Nephron progenitor cell (in vitro differentiated cells): ENCODE measurements around the gene IFNAR1.

Source experiments
- DNase-seq: peaks from one replicate; pipeline ENCODE4 v3.0.0; 2021
- H3K27ac Mint-ChIP-seq: 2 replicates; pipeline ENCODE4 v1.8.0; 2021; ENCODE audit warnings: mild to moderate bottlenecking, moderate library complexity, mixed read lengths
- H3K27me3 Mint-ChIP-seq: 2 replicates; pipeline ENCODE4 v1.8.0; 2021; ENCODE audit warnings: mild to moderate bottlenecking, low read depth, mixed read lengths; ENCODE audit not compliant: poor library complexity
- H3K36me3 Mint-ChIP-seq: 2 replicates; pipeline ENCODE4 v1.8.0; 2021; ENCODE audit warnings: low read depth, mixed read lengths
- H3K4me1 Mint-ChIP-seq: 2 replicates; pipeline ENCODE4 v1.8.0; 2021; ENCODE audit warnings: mixed read lengths
- H3K4me3 Mint-ChIP-seq: 2 replicates; pipeline ENCODE4 v1.8.0; 2021; ENCODE audit warnings: mild to moderate bottlenecking, moderate library complexity, mixed read lengths
- H3K9me3 Mint-ChIP-seq: 2 replicates; pipeline ENCODE4 v1.8.0; 2021; ENCODE audit warnings: mild to moderate bottlenecking, moderate library complexity, mixed read lengths
- TF ChIP-seq, protein P1 (sequence below): fragments of 200-600 bp; sonication (generic); IDR thresholded peaks from 2 replicates; pipeline ENCODE4 v1.5.0; 2021; ENCODE audit warnings: antibody characterized with exemption

Gene IFNAR1

DNA sequence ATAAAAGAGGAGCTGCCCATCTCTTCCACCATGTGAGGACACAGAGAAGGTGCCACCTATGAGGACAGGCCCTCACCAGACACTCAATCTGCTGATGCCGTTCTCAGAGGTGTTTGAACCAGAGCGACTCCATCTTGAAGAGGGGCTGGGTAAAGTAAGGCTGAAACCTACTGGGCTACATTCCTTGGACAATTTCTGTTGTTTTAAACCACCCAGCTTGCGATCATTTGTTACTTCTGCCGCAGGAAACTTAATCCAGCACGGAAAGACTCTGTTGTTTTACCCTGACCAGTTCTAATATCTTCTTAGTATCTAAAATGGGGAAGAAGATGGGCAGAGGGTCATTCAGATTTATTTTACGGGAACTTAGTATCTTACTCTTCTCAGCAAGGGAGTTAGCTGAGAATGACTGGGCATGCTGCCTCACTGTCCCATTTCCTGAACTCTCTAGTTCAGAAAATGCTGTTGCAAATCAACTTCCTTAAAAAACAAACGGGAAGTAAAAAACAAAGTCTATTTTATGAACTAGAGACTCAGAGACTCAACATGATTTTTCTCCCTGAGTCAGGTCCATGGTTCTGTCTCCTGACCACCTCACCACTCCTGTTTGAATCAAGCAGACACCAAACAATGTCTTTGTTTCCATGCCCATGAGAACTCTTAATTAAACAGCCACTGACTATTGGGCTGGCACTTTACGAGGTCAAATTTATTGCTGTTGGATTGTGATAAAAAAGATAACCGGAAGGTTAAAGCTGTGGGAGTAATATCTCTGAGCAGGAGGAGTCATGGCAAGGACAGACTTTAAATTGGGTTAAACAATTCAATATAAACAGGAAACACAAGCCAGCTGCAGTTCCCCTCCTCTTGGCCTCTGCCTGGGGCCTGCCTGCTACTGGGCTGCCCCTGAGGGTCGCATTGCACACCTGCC, 23.8 kb upstream of the IFNAR1 start:
- TF ChIP-seq, protein P1, sequence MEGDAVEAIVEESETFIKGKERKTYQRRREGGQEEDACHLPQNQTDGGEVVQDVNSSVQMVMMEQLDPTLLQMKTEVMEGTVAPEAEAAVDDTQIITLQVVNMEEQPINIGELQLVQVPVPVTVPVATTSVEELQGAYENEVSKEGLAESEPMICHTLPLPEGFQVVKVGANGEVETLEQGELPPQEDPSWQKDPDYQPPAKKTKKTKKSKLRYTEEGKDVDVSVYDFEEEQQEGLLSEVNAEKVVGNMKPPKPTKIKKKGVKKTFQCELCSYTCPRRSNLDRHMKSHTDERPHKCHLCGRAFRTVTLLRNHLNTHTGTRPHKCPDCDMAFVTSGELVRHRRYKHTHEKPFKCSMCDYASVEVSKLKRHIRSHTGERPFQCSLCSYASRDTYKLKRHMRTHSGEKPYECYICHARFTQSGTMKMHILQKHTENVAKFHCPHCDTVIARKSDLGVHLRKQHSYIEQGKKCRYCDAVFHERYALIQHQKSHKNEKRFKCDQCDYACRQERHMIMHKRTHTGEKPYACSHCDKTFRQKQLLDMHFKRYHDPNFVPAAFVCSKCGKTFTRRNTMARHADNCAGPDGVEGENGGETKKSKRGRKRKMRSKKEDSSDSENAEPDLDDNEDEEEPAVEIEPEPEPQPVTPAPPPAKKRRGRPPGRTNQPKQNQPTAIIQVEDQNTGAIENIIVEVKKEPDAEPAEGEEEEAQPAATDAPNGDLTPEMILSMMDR = no peak
- Mint-ChIP-seq H3K27ac (peak overlapping the region; percentile 10), H3K27me3 (no peaks in the 10 kb centered on the region), H3K4me1 (peaks cover 13% of the 10 kb centered on the region), H3K4me3 (no peak overlapping the region), H3K9me3 (no peaks in the 10 kb centered on the region), H3K36me3 (peaks cover 4% of the 10 kb centered on the region)
- no peak for DNase-seq

DNA sequence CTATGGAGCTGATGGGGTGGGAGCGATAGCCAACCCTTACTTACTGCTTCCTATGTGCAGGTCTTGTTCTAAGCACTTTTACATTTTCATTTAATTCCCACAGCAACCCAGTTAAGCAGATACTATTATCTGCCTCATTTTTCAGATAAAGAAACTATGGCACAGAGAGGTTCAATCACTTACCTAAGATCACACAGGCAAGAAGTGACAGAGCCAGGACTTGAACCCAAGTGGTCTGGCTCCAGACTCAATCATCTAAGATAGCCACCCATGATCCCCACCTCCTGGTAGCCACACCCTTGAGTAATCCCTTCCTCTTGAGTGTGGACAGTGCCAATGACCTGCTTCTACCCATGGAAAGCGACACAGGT, 23.2 kb upstream of the IFNAR1 start:
- H3K4me3 Mint-ChIP-seq = no peak overlapping the region
- H3K27me3 Mint-ChIP-seq = no peaks in the 10 kb centered on the region
- TF ChIP-seq, protein P1 = no peak
- H3K36me3 Mint-ChIP-seq = peaks cover 4% of the 10 kb centered on the region
- peaks cover 13% of the 10 kb centered on the region for H3K4me1 Mint-ChIP-seq
- H3K9me3 Mint-ChIP-seq = no peaks in the 10 kb centered on the region
- H3K27ac Mint-ChIP-seq = no peak overlapping the region
- DNase-seq = no peak

DNA sequence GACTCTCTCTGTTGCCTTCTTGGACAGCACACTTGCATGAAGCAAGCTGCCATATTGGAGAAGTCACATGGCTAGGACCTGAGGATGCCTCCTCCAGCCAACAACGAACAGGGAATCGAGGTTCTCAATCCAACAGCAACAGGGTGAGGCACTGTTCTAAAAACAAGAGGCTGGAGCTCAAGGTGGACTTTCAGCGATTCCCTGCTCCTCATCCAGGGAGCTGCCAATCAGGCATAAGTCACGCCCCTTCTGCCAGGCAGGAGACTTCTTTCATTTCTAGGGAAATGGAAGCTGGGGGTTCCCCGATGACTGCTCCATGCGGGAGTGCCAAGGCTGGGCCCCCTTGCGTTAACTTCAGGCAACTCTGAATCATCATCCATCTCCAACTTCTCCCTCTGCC, 22.7 kb upstream of the IFNAR1 start:
- no peak for DNase-seq
- Mint-ChIP-seq H3K27me3 (no peaks in the 10 kb centered on the region), H3K27ac (no peak overlapping the region), H3K36me3 (peaks cover 4% of the 10 kb centered on the region), H3K4me3 (no peak overlapping the region), H3K4me1 (peaks cover 13% of the 10 kb centered on the region), H3K9me3 (no peaks in the 10 kb centered on the region)
- TF ChIP-seq, protein P1 = no peak

DNA sequence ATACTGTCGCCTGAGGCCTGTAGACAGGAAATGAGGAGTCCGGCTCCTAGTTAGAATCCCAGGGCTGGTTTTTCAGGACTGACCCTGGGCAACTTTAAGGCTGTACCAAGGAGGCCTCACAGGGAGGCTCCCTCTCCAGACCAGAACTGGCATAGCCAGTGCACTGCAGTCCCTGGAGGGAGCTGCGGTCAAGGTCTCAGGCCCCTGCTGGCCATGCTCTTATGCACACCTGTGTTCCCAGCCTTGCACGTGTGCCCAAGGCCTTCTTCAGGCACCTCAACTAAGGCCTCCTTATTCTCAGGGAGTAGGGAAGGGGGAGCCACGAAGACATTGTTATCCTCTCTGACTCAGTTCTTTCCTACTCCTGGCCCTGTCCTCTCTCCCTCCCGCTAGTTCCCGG, 22.0 kb upstream of the IFNAR1 start:
- H3K4me3 Mint-ChIP-seq = no peak overlapping the region
- H3K9me3 Mint-ChIP-seq = no peaks in the 10 kb centered on the region
- no peaks in the 10 kb centered on the region for H3K27me3 Mint-ChIP-seq
- peaks cover 13% of the 10 kb centered on the region for H3K4me1 Mint-ChIP-seq
- peaks cover 4% of the 10 kb centered on the region for H3K36me3 Mint-ChIP-seq
- TF ChIP-seq, protein P1 = no peak
- DNase-seq = no peak
- H3K27ac Mint-ChIP-seq = no peak overlapping the region

DNA sequence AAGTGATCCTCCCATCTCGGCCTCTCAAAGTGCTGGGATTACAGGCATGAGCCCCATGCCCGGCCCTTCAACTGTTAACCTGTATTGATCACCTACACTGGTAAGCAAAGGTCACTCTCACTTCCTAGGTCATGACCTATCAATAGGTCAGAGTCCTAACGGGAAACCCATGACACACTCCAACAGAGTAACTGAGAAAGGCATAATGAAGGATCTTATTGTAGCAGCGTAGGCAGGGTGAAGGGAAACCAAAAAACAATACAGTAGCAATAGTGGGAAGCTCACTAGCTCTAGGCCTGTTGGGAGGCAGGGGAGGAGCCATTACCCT, 19.5 kb upstream of the IFNAR1 start:
- peaks cover 13% of the 10 kb centered on the region for H3K4me1 Mint-ChIP-seq
- H3K4me3 Mint-ChIP-seq = no peak overlapping the region
- no peaks in the 10 kb centered on the region for H3K36me3 Mint-ChIP-seq
- H3K9me3 Mint-ChIP-seq = peaks cover 5% of the 10 kb centered on the region
- no peak overlapping the region for H3K27ac Mint-ChIP-seq
- DNase-seq = no peak
- H3K27me3 Mint-ChIP-seq = peaks cover 3% of the 10 kb centered on the region
- TF ChIP-seq, protein P1 = no peak

DNA sequence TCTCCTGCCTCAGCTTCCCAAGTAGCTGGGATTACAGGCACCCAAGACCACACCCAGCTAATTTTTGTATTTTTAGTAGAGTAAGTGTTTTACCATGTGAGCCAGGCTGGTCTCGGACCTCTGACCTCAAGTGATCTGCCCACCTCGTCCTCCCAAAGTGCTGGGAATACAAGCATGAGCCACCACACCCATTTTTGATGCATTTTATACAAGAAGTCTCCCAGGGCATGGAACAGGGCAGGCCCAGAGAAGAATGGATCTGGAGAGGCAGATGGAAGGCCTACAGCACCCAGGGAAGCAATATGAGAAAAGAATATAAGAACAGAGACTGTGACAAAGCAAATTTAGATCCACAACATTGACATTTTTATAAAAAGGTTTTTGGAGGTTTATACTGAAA, 18.8 kb upstream of the IFNAR1 start:
- H3K4me3 Mint-ChIP-seq = no peak overlapping the region
- peaks cover 3% of the 10 kb centered on the region for H3K27me3 Mint-ChIP-seq
- no peak for DNase-seq
- no peaks in the 10 kb centered on the region for H3K36me3 Mint-ChIP-seq
- H3K9me3 Mint-ChIP-seq = peaks cover 7% of the 10 kb centered on the region
- H3K4me1 Mint-ChIP-seq = peaks cover 8% of the 10 kb centered on the region
- TF ChIP-seq, protein P1 = no peak
- no peak overlapping the region for H3K27ac Mint-ChIP-seq
